CD4-positive, alpha-beta T cell treated with Interleukin-15 for 4 hours (primary cell): ENCODE results near the gene C2orf92.
"Not testable (repeated sequence)": the region's sequence is repeated elsewhere in the genome, so short reads cannot be mapped to it uniquely, and the experiment has no call there.

Experiments
- DNase-seq: peaks from one replicate; pipeline ENCODE4 v3.0.0-alpha.2; 2020; ENCODE audit warnings: low spot score

C2orf92 gene

DNA sequence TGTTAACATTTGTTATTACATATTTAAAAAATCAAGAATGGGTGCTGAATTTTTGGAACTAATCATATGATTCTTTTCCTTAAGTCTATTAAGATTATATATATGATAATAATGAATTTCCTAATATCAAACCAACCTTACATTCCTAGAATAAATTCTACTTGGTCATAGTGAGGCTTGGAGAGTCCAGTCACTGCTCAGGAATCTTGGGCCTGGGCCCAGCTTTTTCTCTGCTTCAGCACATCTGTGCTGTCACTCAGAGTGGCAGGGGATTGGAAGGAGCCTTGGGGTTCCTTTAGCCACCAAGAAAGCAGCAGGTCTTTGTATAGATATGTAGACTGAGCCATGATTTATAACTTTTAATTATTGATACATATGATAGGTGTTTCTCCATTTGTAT is 24.0 kb downstream of the C2orf92 start:
- DNase-seq, result no peak

GRCh38 chr2:97695744-97696143 is 26.2 kb downstream of the C2orf92 start:
- DNase-seq, result no peak

DNA sequence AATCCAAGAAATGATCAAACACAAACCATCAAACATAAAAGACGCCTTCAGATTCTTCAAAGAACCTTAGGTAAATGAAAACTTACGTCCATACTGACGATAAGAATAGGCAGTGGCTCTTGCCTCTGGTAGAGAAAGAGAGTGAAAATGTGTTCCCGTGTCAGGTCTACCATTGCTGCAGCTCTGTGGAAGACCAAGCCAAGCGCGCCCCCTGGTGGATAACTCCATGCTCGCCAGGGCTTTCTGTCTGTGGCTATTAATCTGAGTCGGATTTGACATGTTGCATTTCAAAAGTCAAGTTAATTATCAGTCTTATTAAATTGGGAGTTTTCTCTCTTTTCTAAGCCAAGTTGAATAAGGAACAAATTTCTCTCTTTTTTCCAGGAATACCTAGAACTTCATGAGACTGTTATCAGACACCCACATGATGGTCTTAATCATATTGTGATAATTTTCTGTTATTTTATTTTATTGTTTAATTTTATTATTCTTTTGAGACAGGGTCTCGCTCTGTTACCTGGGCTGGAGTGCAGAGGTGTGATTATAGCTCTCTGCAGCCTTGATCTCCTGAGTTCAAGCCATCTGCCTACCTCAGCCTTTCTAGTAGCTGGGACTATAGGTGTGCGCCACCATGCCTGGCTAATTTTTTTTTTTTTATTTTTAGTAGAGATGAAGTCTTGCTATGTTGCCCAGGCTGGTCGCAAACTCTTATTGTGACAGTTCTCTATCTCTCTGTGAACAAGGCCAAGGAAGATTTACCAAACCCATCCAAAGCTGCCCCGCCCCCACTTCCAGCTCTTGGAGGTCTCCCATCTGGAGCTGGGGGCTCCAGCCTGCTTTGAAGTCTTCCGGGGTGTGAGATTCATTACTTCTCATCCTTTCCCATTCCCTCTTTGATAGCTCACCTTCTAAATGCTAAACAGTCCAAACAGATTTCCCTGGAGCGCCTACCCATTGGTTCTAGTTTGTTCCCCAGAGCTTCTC is 28.0 kb downstream of the C2orf92 start:
- peak; percentile 93 for DNase-seq

- DNase-seq, result no peak
These were observed 29.0 kb downstream of the C2orf92 start for GRCh38 chr2:97698530-97698929.

GRCh38 chr2:97699765-97700444 is 30.4 kb downstream of the C2orf92 start:
- peak; percentile 72 for DNase-seq

DNA sequence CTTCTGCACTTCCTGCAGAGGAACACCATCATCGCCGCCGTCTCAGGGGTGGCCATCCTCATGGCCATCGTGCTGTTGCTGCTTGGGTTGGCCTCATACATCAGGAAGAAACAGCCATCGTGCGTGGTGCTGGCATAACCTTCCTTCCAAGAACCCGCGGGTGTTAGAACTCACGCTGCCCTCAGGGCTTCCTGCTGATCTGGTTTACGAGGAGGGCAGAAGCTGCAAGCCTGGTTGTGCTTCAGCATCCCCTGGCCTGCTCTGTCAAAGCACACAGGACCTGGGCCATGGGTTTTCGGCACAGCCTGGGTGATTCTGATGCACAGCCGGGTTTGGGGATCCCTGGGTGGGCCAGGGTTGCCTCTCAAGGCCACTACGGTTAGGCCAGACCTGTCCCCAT is 31.7 kb downstream of the C2orf92 start:
- DNase-seq, result no peak

GRCh38 chr2:97701851-97702465 is 32.4 kb downstream of the C2orf92 start:
- no peak for DNase-seq

- no peak for DNase-seq
These were observed 33.4 kb downstream of the C2orf92 start for GRCh38 chr2:97702731-97703470.

- no peak for DNase-seq
These were observed 34.2 kb downstream of the C2orf92 start for GRCh38 chr2:97703741-97704140.

DNA sequence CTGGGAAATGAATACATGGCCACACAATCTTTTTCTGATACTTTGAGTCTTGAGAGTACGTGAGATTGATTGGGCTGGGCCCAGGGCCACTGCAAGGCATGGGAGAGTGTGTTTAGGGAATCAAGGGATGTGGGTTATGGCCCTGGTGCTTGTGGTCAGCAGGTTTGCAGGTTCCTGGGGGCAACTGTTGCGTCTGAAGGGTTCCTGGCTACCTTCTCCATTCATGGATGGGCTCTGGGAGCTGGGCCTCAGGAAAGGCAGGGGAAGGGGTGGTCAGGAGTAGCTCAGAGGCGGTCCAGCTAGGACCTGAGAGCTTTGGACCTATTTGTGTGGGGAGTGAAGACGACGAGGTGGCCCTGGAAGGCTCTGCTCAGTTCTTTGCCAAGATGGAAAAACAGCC is 35.5 kb downstream of the C2orf92 start:
- DNase-seq, result no peak

DNA sequence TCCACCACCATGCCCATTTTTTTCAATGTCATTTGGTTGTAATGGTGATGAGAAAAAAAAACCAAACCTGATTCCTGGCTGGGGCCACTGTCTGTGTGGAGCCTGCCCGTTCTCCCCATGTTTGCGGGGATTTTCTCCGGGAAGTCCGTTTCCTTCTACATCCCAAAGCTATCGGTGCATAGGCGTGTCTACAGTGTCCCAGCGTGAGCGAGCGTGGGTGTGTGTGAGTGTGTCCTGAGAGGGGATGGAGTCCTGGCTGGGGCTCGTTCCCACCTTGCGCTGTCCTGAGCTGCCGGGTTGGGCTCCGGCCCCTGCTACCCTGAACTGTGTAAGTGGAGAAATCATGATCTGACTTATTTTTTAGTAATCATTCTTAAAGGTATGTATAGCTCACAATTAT is 36.6 kb downstream of the C2orf92 start:
- no peak for DNase-seq

GRCh38 chr2:97706708-97707345 is 37.3 kb downstream of the C2orf92 start:
- DNase-seq, result no peak

DNA sequence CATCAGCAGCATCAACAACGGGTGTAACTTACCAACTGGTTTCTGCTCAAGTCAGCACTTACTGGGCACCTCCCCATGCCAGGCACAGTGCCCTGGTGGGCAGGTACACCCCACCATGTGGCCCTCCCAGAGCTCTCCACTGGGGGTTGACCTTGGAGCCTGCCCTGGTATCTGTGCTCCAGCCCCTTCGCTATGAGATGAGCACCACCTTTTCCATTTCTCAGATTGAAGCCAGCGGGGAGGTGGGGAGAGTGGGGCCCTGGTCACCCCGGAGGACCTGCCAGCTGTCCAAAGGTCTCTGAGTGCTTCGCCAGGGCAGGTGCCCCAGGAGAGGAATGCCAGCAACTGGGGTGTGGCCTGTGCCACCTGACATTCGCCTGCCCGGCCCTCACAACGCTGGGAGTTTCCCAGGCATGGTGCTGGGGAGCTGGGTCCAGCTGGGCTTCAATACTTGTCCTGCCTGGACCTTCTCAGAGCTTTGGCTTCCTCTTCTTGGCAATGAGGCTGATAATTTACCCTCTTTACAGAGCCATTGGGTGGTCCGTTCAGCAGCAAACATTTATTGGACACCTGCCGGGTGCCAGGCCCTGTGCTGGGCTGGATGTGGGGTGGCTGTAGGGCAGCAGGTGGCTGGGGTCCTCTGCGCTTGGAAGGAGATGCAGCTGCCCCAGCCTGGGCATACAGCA is 38.0 kb downstream of the C2orf92 start:
- no peak for DNase-seq

DNA sequence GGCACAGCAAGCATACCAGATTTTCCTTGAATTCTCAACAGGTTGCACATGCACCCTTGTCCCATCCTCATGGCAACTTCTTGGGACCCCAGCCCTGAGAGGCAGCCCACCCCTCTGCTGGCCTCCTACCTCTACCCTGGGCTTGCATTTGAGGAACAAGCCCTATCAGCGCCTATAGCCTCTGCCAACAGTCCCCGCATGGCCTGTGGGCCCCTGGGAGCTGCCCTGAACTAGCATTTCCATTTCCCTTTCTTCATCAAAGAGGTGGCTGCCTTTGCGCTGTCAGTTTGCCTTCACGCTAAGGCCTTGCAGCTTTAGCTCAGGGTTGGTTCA is 38.5 kb downstream of the C2orf92 start:
- no peak for DNase-seq

DNA sequence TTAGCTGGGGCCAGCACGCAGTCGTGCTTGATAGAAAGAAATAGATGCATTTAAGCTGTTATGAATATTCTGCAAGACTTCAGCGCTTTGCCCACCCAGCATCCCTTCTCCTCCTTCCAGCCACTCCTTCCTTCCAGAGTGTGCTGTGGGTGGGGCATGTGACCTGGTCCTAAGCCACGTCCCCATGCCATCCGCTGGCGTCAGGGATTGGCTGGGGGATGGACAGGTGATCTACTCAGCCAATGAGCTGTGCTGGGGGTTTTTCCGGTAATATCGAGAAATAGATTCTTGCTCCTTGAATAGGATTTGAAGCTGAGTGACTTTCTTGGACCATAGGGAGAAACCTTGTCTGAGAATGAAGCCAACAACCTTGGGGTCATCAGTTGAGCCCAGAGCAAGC is 39.1 kb downstream of the C2orf92 start:
- no peak for DNase-seq

- DNase-seq, result no peak
These were observed 41.8 kb downstream of the C2orf92 start for GRCh38 chr2:97711394-97711711.

DNA sequence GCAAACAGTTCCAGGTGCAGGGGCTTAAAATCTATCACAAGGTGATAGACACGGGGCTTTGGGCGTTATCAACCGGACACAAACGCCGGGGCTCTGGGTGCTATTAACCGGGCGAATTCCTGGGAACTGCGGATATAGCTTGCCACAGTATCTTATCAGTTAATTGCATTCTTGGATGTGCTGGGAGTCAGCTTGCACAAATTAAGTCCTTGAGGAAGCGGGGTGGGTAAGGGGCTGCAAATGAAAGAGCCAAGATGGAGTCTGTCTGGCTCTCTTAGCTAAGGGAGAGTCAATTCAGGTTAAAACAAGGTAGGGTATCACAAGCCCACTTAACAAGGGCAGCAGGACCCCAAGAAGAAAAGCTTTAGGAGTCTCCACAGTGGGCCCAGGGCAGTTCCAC is 42.7 kb downstream of the C2orf92 start:
- not testable (repeated sequence) for DNase-seq

DNA sequence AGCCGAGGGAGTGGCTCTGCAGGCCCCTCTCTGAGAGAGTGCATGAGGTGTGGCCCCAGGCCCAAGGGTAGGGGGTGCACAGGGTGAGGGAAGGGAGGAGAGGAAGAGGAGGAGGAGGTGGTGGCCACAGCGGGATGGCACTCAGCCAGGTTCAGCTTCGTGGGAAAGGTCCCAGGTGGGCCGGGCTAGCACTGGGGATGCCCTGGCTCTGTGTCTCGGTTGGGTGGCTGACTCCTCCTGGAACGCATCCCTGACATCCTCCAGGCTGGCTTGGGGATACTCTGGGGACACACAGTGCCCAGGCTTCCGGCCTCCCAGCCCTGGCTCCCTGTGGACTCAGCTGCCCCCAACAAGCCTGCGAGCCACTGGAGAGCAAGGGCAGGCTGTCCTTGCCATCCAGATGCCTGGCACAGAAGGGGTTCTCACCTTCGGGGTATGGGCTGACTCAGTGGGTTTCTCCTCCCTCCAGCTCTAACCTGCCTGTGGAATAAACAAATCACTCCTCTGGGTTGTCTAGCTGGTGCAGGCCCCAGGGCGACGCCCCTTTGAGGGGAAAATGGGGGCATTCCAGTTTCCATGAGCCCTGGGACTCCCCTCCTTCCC is 43.3 kb downstream of the C2orf92 start:
- peak; percentile 36 for DNase-seq

DNA sequence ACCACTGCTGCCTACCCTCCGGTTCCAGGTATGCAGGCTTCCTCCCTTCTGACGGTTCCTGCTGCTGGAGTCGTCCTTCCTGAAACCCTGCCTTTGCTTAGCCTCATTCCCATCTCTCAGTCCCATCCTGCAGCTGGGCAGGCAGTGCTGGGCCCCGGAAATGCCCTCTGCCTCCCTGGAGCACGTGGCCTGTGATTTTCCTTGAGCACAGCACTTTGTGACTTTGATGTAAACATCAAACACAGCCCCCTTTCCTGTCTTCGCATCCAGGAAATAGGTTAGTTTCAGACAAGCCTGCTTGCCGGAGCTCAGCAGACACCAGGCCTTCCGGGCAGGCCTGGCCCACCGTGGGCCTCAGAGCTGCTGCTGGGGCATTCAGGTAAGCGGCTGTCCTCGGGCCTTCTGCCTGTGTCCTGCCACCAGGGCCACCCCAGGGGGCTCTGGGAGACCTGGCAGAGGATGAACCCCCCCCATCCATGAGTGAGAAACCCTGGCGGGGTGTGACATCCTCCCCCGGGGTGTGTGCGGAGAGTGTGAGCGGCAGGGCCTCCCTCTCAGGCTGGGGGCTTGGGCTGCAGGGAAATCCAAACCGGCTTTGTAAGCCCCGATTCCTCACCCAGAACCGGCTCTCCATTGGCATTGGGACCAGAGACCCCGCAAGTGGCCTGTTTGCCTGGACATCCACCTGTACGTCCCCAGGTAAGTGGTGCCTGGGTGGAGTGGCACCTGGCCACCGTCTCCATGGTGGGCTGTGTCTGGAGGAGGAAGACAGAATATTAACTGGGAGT is 44.0 kb downstream of the C2orf92 start, which contains the start of gene ZAP70:
TSS of gene ZAP70 (plus strand) at position 281 of the 788 bp plus-strand sequence. CDS start 10,461 bp downstream, outside the sequence.
- DNase-seq, result peak; percentile 64
